H1 (cell line): ENCODE results near the gene GNAL. TPM values are rescaled to one million over a fixed set of nuclear protein-coding genes. Genes with fewer than 3 reads are reported as not detected.

Experiments
- CTCF ChIA-PET: fragments of 300-600 bp; sonication (Branson Sonifier 250); formaldehyde crosslinking; loops from one replicate; lab custom pipeline; 2021; ENCODE audit not compliant: partially characterized antibody; lab: Charles Lee
- POLR2A ChIA-PET: fragments of 300-600 bp; sonication (Branson Sonifier 250); formaldehyde crosslinking; loops from one replicate; lab custom pipeline; 2021; ENCODE audit warnings: inconsistent platforms; ENCODE audit not compliant: partially characterized antibody; lab: Charles Lee
- DNase-seq, 2 experiments: peaks; one replicate each; pipeline versions ENCODE4 v3.0.0 to v3.0.0-alpha.2; 2010 to 2022; ENCODE audit warnings: low spot score in 2 of 2, low read depth in 1 of 2, mixed read lengths in 1 of 2
- FAIRE-seq: peaks from 2 replicates; lab custom pipeline; 2011; peaks lifted over from hg19 to GRCh38; lab: Jason Lieb, UNC
- H2AFZ ChIP-seq: 2 replicates; pipeline ENCODE4 v1.8.1; 2012; ENCODE audit warnings: low read length, inconsistent platforms
- H2AK5ac ChIP-seq: 2 replicates; pipeline ENCODE4 v1.6.1; 2013; ENCODE audit warnings: low read depth, low read length
- H2BK120ac ChIP-seq: replicated peaks from 2 replicates; pipeline ENCODE3; 2013; ENCODE audit warnings: low read depth, low read length, inconsistent platforms
- H2BK12ac ChIP-seq: 2 replicates; pipeline ENCODE4 v1.6.1; 2013; ENCODE audit warnings: low read depth, low read length
- H2BK15ac ChIP-seq: 2 replicates; pipeline ENCODE4 v1.6.1; 2013; ENCODE audit warnings: low read length
- H2BK20ac ChIP-seq: 2 replicates; pipeline ENCODE4 v1.6.1; 2013; ENCODE audit warnings: low read length
- H2BK5ac ChIP-seq: 2 replicates; pipeline ENCODE4 v1.6.1; 2013; ENCODE audit warnings: low read depth, low read length
- H3K14ac ChIP-seq: 2 replicates; pipeline ENCODE4 v1.6.1; 2013; ENCODE audit warnings: inconsistent platforms; ENCODE audit not compliant: insufficient read length
- H3K18ac ChIP-seq: 2 replicates; pipeline ENCODE4 v1.6.1; 2013; ENCODE audit warnings: low read length; ENCODE audit errors: extremely low read depth
- H3K23ac ChIP-seq: 2 replicates; pipeline ENCODE4 v1.6.1; 2013; ENCODE audit warnings: inconsistent platforms; ENCODE audit not compliant: insufficient read length
- H3K23me2 ChIP-seq: 2 replicates; pipeline ENCODE4 v1.6.1; 2013; ENCODE audit warnings: low read depth, low read length
- H3K27ac ChIP-seq: 2 replicates; pipeline ENCODE4 v1.6.1; 2011; ENCODE audit warnings: low read depth, low read length, inconsistent platforms
- H3K27me3 ChIP-seq, 4 experiments: replicated peaks in 1 of 4; 1 replicate in 1 of 4; 2 replicates in 3 of 4; pipeline versions ENCODE4 v1.6.1 to v1.8.1; 2011 to 2013; ENCODE audit warnings: low read length in 3 of 4, mild to moderate bottlenecking in 3 of 4, inconsistent platforms in 2 of 4, mixed read lengths in 2 of 4, moderate library complexity in 1 of 4; ENCODE audit not compliant: control insufficient read depth in 3 of 4, insufficient read depth in 3 of 4; ENCODE audit errors: extremely low read depth in 1 of 4
- H3K36me3 ChIP-seq, 4 experiments: 2 replicates each; pipeline versions ENCODE4 v1.6.1 to v1.8.1; 2011 to 2013; ENCODE audit warnings: mild to moderate bottlenecking in 4 of 4, low read length in 3 of 4, moderate library complexity in 2 of 4, control low read depth in 1 of 4, inconsistent platforms in 1 of 4; ENCODE audit not compliant: insufficient read depth in 4 of 4, control insufficient read depth in 2 of 4
- H3K4ac ChIP-seq: replicated peaks from 2 replicates; pipeline ENCODE3; 2013; ENCODE audit warnings: low read length, low read depth, mixed read lengths, inconsistent platforms; ENCODE audit not compliant: insufficient read length
- H3K4me1 ChIP-seq, 4 experiments: replicated peaks in 1 of 4; 1 replicate in 1 of 4; 2 replicates in 3 of 4; pipeline versions ENCODE4 v1.6.1 to v1.8.1; 2011 to 2013; ENCODE audit warnings: low read length in 3 of 4, inconsistent platforms in 2 of 4, mixed read lengths in 1 of 4; ENCODE audit not compliant: insufficient read depth in 4 of 4, control insufficient read depth in 3 of 4
- H3K4me2 ChIP-seq, 2 experiments: 2 replicates each; pipeline versions ENCODE4 v1.6.1 to v1.8.1; 2011 to 2013; ENCODE audit warnings: low read depth in 2 of 2, low read length in 2 of 2, control low read depth in 1 of 2, inconsistent platforms in 1 of 2, mild to moderate bottlenecking in 1 of 2; ENCODE audit not compliant: insufficient read depth in 1 of 2
- H3K4me3 ChIP-seq, 4 experiments: fragments of 200-600, 300-600 bp in 1 of 4; sonication (generic), shearing (Covaris generic), sonication (Bioruptor Twin) in 1 of 4; 2 replicates each; pipeline versions ENCODE4 v1.5.1 to v1.8.1; 2011 to 2016; ENCODE audit warnings: low read length in 4 of 4, low read depth in 3 of 4, control low read depth in 2 of 4, inconsistent platforms in 2 of 4, mild to moderate bottlenecking in 2 of 4, mixed read lengths in 1 of 4, moderate library complexity in 1 of 4; ENCODE audit not compliant: insufficient read depth in 2 of 4; ENCODE audit errors: extremely low read depth in 1 of 4
- H3K56ac ChIP-seq: replicated peaks from 2 replicates; pipeline ENCODE3; 2013; ENCODE audit warnings: low read depth, mild to moderate bottlenecking, mixed read lengths, low read length, inconsistent platforms; ENCODE audit not compliant: insufficient read length
- H3K79me1 ChIP-seq: 2 replicates; pipeline ENCODE4 v1.6.1; 2013; ENCODE audit warnings: low read depth, low read length, control low read depth
- H3K79me2 ChIP-seq, 2 experiments: 2 replicates each; pipeline versions ENCODE4 v1.6.1 to v1.8.1; 2012 to 2013; ENCODE audit warnings: low read length in 2 of 2, mild to moderate bottlenecking in 2 of 2, inconsistent platforms in 1 of 2; ENCODE audit not compliant: insufficient read depth in 2 of 2, control insufficient read depth in 1 of 2
- H3K9ac ChIP-seq, 4 experiments: replicated peaks in 1 of 4; 1 replicate in 1 of 4; 2 replicates in 3 of 4; pipeline versions ENCODE4 v1.6.1 to v1.8.1; 2011 to 2013; ENCODE audit warnings: low read depth in 3 of 4, low read length in 3 of 4, control low read depth in 2 of 4, mild to moderate bottlenecking in 2 of 4, moderate library complexity in 2 of 4, inconsistent platforms in 1 of 4; ENCODE audit errors: extremely low read depth in 1 of 4
- H3K9me3 ChIP-seq, 2 experiments: 2 replicates each; pipeline versions ENCODE4 v1.6.1 to v1.8.1; 2012 to 2013; ENCODE audit warnings: mild to moderate bottlenecking in 2 of 2, moderate library complexity in 2 of 2, control low read depth in 1 of 2, inconsistent platforms in 1 of 2, low read depth in 1 of 2, low read length in 1 of 2, mixed read lengths in 1 of 2; ENCODE audit not compliant: insufficient read depth in 2 of 2
- H4K20me1 ChIP-seq, 2 experiments: replicated peaks in 1 of 2; 2 replicates each; pipeline versions ENCODE3 to v1.8.1; 2011 to 2013; ENCODE audit warnings: inconsistent platforms in 2 of 2, low read length in 2 of 2, mild to moderate bottlenecking in 1 of 2; ENCODE audit not compliant: insufficient read depth in 2 of 2, control insufficient read depth in 1 of 2
- H4K5ac ChIP-seq: 2 replicates; pipeline ENCODE4 v1.6.1; 2013; ENCODE audit warnings: low read length, low read depth, mixed read lengths, inconsistent platforms; ENCODE audit not compliant: insufficient read length
- H4K8ac ChIP-seq: 2 replicates; pipeline ENCODE4 v1.8.0; 2013; ENCODE audit warnings: mild to moderate bottlenecking, moderate library complexity, low read length, inconsistent platforms; ENCODE audit not compliant: insufficient read depth; ENCODE audit errors: extremely low read depth
- H4K91ac ChIP-seq: replicated peaks from 2 replicates; pipeline ENCODE3; 2013; ENCODE audit warnings: low read length, mixed read lengths, inconsistent platforms; ENCODE audit not compliant: insufficient read length
- ATF2 ChIP-seq: IDR thresholded peaks from 2 replicates; pipeline ENCODE4 v1.6.1; 2012; ENCODE audit warnings: low read length, inconsistent platforms
- BRCA1 ChIP-seq: IDR thresholded peaks from 2 replicates; pipeline ENCODE4 v1.6.1; 2012; ENCODE audit warnings: low read depth, low read length, improper control_type of control experiment
- GABPA ChIP-seq: IDR thresholded peaks from 2 replicates; pipeline ENCODE4 v1.6.1; 2011; ENCODE audit warnings: mild to moderate bottlenecking, low read length, moderate library complexity, borderline replicate concordance; ENCODE audit not compliant: insufficient read depth
- POLR2A ChIP-seq, 2 experiments: IDR thresholded peaks; 1 replicate in 1 of 2; 2 replicates in 1 of 2; pipeline ENCODE4 v1.6.1; 2011; ENCODE audit warnings: low read depth in 2 of 2, low read length in 2 of 2, mild to moderate bottlenecking in 2 of 2; ENCODE audit errors: control extremely low read depth in 1 of 2
- POU5F1 ChIP-seq: IDR thresholded peaks from 2 replicates; pipeline ENCODE4 v1.6.1; 2011; ENCODE audit warnings: low read depth, mild to moderate bottlenecking, low read length, moderate library complexity
- SAP30 ChIP-seq: fragments of 300-600 bp; sonication (generic); IDR thresholded peaks from 2 replicates; pipeline ENCODE4 v1.7.1; 2012; ENCODE audit warnings: low read length, moderate library complexity, mild to moderate bottlenecking, inconsistent platforms; ENCODE audit not compliant: insufficient read depth, insufficient replicate concordance
- SP2 ChIP-seq: IDR thresholded peaks from 2 replicates; pipeline ENCODE4 v1.6.1; 2012; ENCODE audit warnings: mild to moderate bottlenecking, low read length, inconsistent platforms
- TBP ChIP-seq: IDR thresholded peaks from 2 replicates; pipeline ENCODE4 v1.6.1; 2011; ENCODE audit warnings: low read depth, low read length, improper control_type of control experiment
- TCF12 ChIP-seq: IDR thresholded peaks from 2 replicates; pipeline ENCODE4 v1.6.1; 2011; ENCODE audit warnings: low read depth, mild to moderate bottlenecking, low read length
- ZNF274 ChIP-seq: IDR thresholded peaks from 2 replicates; pipeline ENCODE4 v1.7.0; 2012; ENCODE audit warnings: low read length, borderline replicate concordance; ENCODE audit errors: extremely low read depth
- WGBS, 2 experiments: shearing (Covaris generic) in 1 of 2; methylation state at CpG; one replicate each; pipeline versions ENCODE4 v1.1.6 to v1.1.7; 2013 to 2015; ENCODE audit warnings: low lambda C conversion rate in 2 of 2, mixed read lengths in 2 of 2, inconsistent platforms in 1 of 2, low coverage in 1 of 2, missing lambda C conversion rate in 1 of 2; ENCODE audit not compliant: insufficient replicate concordance in 2 of 2, insufficient coverage in 1 of 2, insufficient read length in 1 of 2; ENCODE audit errors: extremely low coverage in 1 of 2, missing lambda C conversion rate in 1 of 2; 5-methylcytosine and 5-hydroxymethylcytosine counted together
- polyA plus RNA-seq, 7 experiments: library from polyadenylated mRNA; depleted of rRNA in 3 of 7; stranded (reverse) in 5 of 7; unstranded in 2 of 7; fragments of >200 nt in 5 of 7; fragments of 200-250 nt in 2 of 7; gene quantifications; 1 replicate in 5 of 7; 2 replicates in 1 of 7; 4 replicates in 1 of 7; pipeline versions ENCODE4 v1.2.1 to v1.2.3, GENCODE V29; 2011 to 2013; ENCODE audit warnings: missing spikeins in 2 of 7, mixed read lengths in 2 of 7
- total RNA-seq: library from RNA; stranded (reverse); fragmentation: NEBNext Ultra II Directional; extraction: Animal tissue kit (Norgen Biotek cat#: 25700); gene quantifications from 2 replicates; pipeline ENCODE4 v1.2.1, GENCODE V29; 2021

Gene GNAL
- total and polyA plus RNA-seq, 2 of the 8 experiments (the other 6 are each of a cell fraction or from before 2014, with no cell fraction given) = 13.2 to 18.3 TPM

GRCh38 chr18:11880586-11881304, 191.7 kb downstream of the GNAL start:
- H3K4me1 ChIP-seq = no peaks in the 10 kb centered on the region; a peak in 1 of 7 replicates

More at GRCh38 chr18:11880586-11881304, 191.7 kb downstream of the GNAL start:
- Histone ChIP-seq H4K91ac (no peak overlapping the region), H3K36me3 (peaks cover 0 to 11% (median 0%) of the 10 kb centered on the region in 4 experiments; a peak in 4 of 8 replicates), H3K4me3 (no peak overlapping the region)
- POLR2A ChIA-PET = interaction anchor here (0.6 to 1.2 kb wide), 2 partner anchors 11 to 22 kb away, joined by 3 to 4 read pairs; no protein-coding TSS in a partner anchor
- TF ChIP-seq GABPA = no peak
- TF ChIP-seq POU5F1 = no peak
- TF ChIP-seq SP2 = no peak
- TF ChIP-seq SAP30 = no peak
- TF ChIP-seq TCF12 = no peak
- no peak for TF ChIP-seq TBP
- TF ChIP-seq BRCA1 = no peak
- no peak for TF ChIP-seq POLR2A (IDR thresholded peaks at IDR 0.05; ENCODE audit: control extremely low read depth in 1 of 2, low read depth in 2 of 2, low read length in 2 of 2)
- TF ChIP-seq ZNF274 = no peak
- TF ChIP-seq ATF2 = no peak
- TF ChIP-seq, all 59 proteins: peak for 0
- Histone ChIP-seq H3K4me2 (no peak overlapping the region), H3K56ac (no peak overlapping the region), H4K8ac (no peak overlapping the region), H4K5ac (no peak overlapping the region), H2BK12ac (no peak overlapping the region), H4K20me1 (peaks cover 0 to 3% of the 10 kb centered on the region in 2 experiments), H2AFZ (no peak overlapping the region), H3K14ac (no peak overlapping the region), H3K27ac (no peak overlapping the region), H2BK5ac (no peak overlapping the region), H2BK15ac (no peak overlapping the region), H3K18ac (no peak overlapping the region), H3K27me3 (no peaks in the 10 kb centered on the region), H3K23ac (no peak overlapping the region), H3K79me2 (no peaks in the 10 kb centered on the region), H3K79me1 (no peaks in the 10 kb centered on the region; the same call in 1 of the 2 replicates), H2BK120ac (no peak overlapping the region), H3K9me3 (0 out of 4 replicates have a peak, but pooled peaks cover 0 to under 1% of the 10 kb centered on the region in 2 experiments), H3K23me2 (no peaks in the 10 kb centered on the region), H3K4ac (peak overlapping the region; percentile 38), H2BK20ac (no peak overlapping the region), H3K9ac (no peak overlapping the region; a peak in 1 of 7 replicates), H2AK5ac (no peak overlapping the region)
- CTCF ChIA-PET = interaction anchor here (0.7 to 2.1 kb wide), 6 partner anchors 9 to 225 kb away, joined by 3 to 7 read pairs (median 4); no protein-coding TSS in a partner anchor
- DNase-seq (no peak), FAIRE-seq (no peak)
- WGBS, 2 experiments = 91% methylated on average over 30 of the region's 30 CpGs; no CpG with 5 or more reads in 1 of the 2 experiments
